A172 (cell line): ENCODE measurements around the gene SDC1. TPM values are rescaled to one million over a fixed set of nuclear protein-coding genes. Genes with fewer than 3 reads are reported as not detected.

Experiments
- total RNA-seq: library from RNA; depleted of rRNA; stranded (reverse); fragments of >200 nt; shearing (Covaris generic); gene quantifications from 2 replicates; pipeline ENCODE4 v1.2.3, GENCODE V29; 2014; rRNA removed

SDC1 gene
- total RNA-seq, 1 experiment from 2014 or later: 257 TPM

Other genes starting within 250 kb of the SDC1 start
- gene WDR35, start 235.0 kb downstream of the SDC1 start, total RNA-seq: 14.7 and 16.7 TPM in 2 replicates
- gene MATN3, start 212.5 kb downstream of the SDC1 start, total RNA-seq: 13.4 and 16.1 TPM in 2 replicates
- gene LAPTM4A, start 173.5 kb downstream of the SDC1 start, total RNA-seq: 488 and 537 TPM in 2 replicates
- gene PUM2, start 125.7 kb upstream of the SDC1 start, total RNA-seq: 19.4 and 19.7 TPM in 2 replicates
- gene RHOB, start 221.9 kb upstream of the SDC1 start, total RNA-seq: 105 and 175 TPM in 2 replicates